H9 (cell line): ENCODE results near the gene APC. TPM values are rescaled to one million over a fixed set of nuclear protein-coding genes. Genes with fewer than 3 reads are reported as not detected.

Experiments used
- DNase-seq: peaks from one replicate; pipeline ENCODE4 v3.0.0-alpha.2; 2017
- H2AFZ ChIP-seq: one replicate; pipeline ENCODE4 v1.6.1; 2013; ENCODE audit warnings: mild to moderate bottlenecking, low read length, control low read depth, moderate library complexity
- H2AK5ac ChIP-seq: 2 replicates; pipeline ENCODE4 v1.6.1; 2013; ENCODE audit warnings: low read length, control low read depth, mixed read lengths; ENCODE audit not compliant: insufficient read length
- H2BK120ac ChIP-seq: one replicate; pipeline ENCODE4 v1.6.1; 2013; ENCODE audit warnings: low read depth, mild to moderate bottlenecking, low read length, control low read depth, inconsistent platforms; ENCODE audit not compliant: poor library complexity, severe bottlenecking
- H2BK12ac ChIP-seq: 2 replicates; pipeline ENCODE4 v1.6.1; 2013; ENCODE audit warnings: low read length, control low read depth, mixed read lengths, low read depth; ENCODE audit not compliant: insufficient read length
- H2BK15ac ChIP-seq: 2 replicates; pipeline ENCODE4 v1.6.1; 2013; ENCODE audit warnings: low read depth, low read length, control low read depth
- H2BK20ac ChIP-seq: one replicate; pipeline ENCODE4 v1.6.1; 2013; ENCODE audit warnings: low read depth, mild to moderate bottlenecking, low read length, control low read depth, inconsistent platforms; ENCODE audit not compliant: poor library complexity, severe bottlenecking
- H2BK5ac ChIP-seq: 2 replicates; pipeline ENCODE4 v1.6.1; 2013; ENCODE audit warnings: low read length, control low read depth, mixed read lengths; ENCODE audit not compliant: insufficient read length
- H3K14ac ChIP-seq: 2 replicates; pipeline ENCODE4 v1.6.1; 2013; ENCODE audit warnings: low read length, control low read depth; ENCODE audit not compliant: insufficient read depth
- H3K18ac ChIP-seq: 2 replicates; pipeline ENCODE4 v1.6.1; 2013; ENCODE audit warnings: low read depth, mild to moderate bottlenecking, mixed read lengths, low read length, control low read depth; ENCODE audit not compliant: insufficient read length
- H3K23ac ChIP-seq: 2 replicates; pipeline ENCODE4 v1.6.1; 2013; ENCODE audit warnings: low read length, control low read depth, mixed read lengths, low read depth; ENCODE audit not compliant: insufficient read length
- H3K23me2 ChIP-seq: 2 replicates; pipeline ENCODE4 v1.6.1; 2013; ENCODE audit warnings: low read depth, mild to moderate bottlenecking, mixed read lengths, low read length, control low read depth; ENCODE audit not compliant: insufficient read length, poor library complexity, severe bottlenecking
- H3K27ac ChIP-seq: 2 replicates; pipeline ENCODE4 v1.5.1; 2013; ENCODE audit warnings: low read length, control low read depth, mixed read lengths, low read depth; ENCODE audit not compliant: insufficient read length
- H3K27me3 ChIP-seq: 2 replicates; pipeline ENCODE4 v1.6.1; 2013; ENCODE audit warnings: low read length, control low read depth, inconsistent platforms; ENCODE audit not compliant: insufficient read depth
- H3K4ac ChIP-seq: 2 replicates; pipeline ENCODE4 v1.6.1; 2013; ENCODE audit warnings: low read depth, mild to moderate bottlenecking, control low read depth, inconsistent platforms, low read length, moderate library complexity
- H3K4me1 ChIP-seq: 2 replicates; pipeline ENCODE4 v1.6.1; 2013; ENCODE audit warnings: low read length, control low read depth, inconsistent platforms; ENCODE audit not compliant: insufficient read depth
- H3K4me2 ChIP-seq: 2 replicates; pipeline ENCODE4 v1.6.1; 2013; ENCODE audit warnings: low read length, control low read depth, mixed read lengths; ENCODE audit not compliant: insufficient read length, insufficient read depth
- H3K56ac ChIP-seq: 2 replicates; pipeline ENCODE4 v1.6.1; 2013; ENCODE audit warnings: low read depth, mild to moderate bottlenecking, mixed read lengths, low read length, control low read depth; ENCODE audit not compliant: insufficient read length
- H3K79me1 ChIP-seq: 2 replicates; pipeline ENCODE4 v1.6.1; 2013; ENCODE audit warnings: low read depth, mild to moderate bottlenecking, moderate library complexity, low read length, control low read depth, inconsistent platforms; ENCODE audit not compliant: insufficient read depth, poor library complexity, severe bottlenecking
- H3K79me2 ChIP-seq: 2 replicates; pipeline ENCODE4 v1.6.1; 2013; ENCODE audit warnings: low read length, control low read depth, inconsistent platforms; ENCODE audit not compliant: insufficient read depth
- H3K9ac ChIP-seq: 2 replicates; pipeline ENCODE4 v1.6.1; 2013; ENCODE audit warnings: low read length, control low read depth, mixed read lengths; ENCODE audit not compliant: insufficient read length; ENCODE audit errors: extremely low read depth
- H3K9me3 ChIP-seq: one replicate; pipeline ENCODE4 v1.6.1; 2013; ENCODE audit warnings: low read depth, low read length, inconsistent platforms; ENCODE audit not compliant: control insufficient read depth
- H3T11ph ChIP-seq: one replicate; pipeline ENCODE4 v1.6.1; 2013; ENCODE audit warnings: mild to moderate bottlenecking, low read length, control low read depth, inconsistent platforms
- H4K20me1 ChIP-seq: one replicate; pipeline ENCODE4 v1.6.1; 2013; ENCODE audit not compliant: control insufficient read depth, insufficient read length, insufficient read depth
- H4K5ac ChIP-seq: 2 replicates; pipeline ENCODE4 v1.6.1; 2013; ENCODE audit warnings: low read depth, mild to moderate bottlenecking, mixed read lengths, low read length, control low read depth; ENCODE audit not compliant: insufficient read length
- H4K8ac ChIP-seq: replicated peaks from 2 replicates; pipeline ENCODE4 v1.6.1; 2013; ENCODE audit warnings: low read length, control low read depth, mixed read lengths, low read depth; ENCODE audit not compliant: insufficient read length
- H4K91ac ChIP-seq: 2 replicates; pipeline ENCODE4 v1.6.1; 2013; ENCODE audit warnings: low read depth, mild to moderate bottlenecking, moderate library complexity, mixed read lengths, low read length, control low read depth; ENCODE audit not compliant: insufficient read length
- H3K27ac Mint-ChIP-seq, 3 experiments: 2 replicates in 2 of 3; 3 replicates in 1 of 3; pipeline ENCODE4 v1.8.0; 2020 to 2021; ENCODE audit warnings: mixed read lengths in 3 of 3, mild to moderate bottlenecking in 1 of 3, moderate library complexity in 1 of 3
- H3K27me3 Mint-ChIP-seq: 2 replicates; pipeline ENCODE4 v1.8.0; 2021; ENCODE audit warnings: low read depth, mild to moderate bottlenecking, moderate library complexity, mixed read lengths
- H3K36me3 Mint-ChIP-seq, 3 experiments: 2 replicates in 2 of 3; 3 replicates in 1 of 3; pipeline ENCODE4 v1.8.0; 2020 to 2021; ENCODE audit warnings: low read depth in 3 of 3, mixed read lengths in 3 of 3; ENCODE audit not compliant: insufficient read depth in 1 of 3
- H3K4me1 Mint-ChIP-seq, 2 experiments: 2 replicates each; pipeline ENCODE4 v1.8.0; 2020; ENCODE audit warnings: mixed read lengths in 2 of 2
- H3K4me3 Mint-ChIP-seq, 2 experiments: 2 replicates in 1 of 2; 3 replicates in 1 of 2; pipeline ENCODE4 v1.8.0; 2020 to 2021; ENCODE audit warnings: mild to moderate bottlenecking in 2 of 2, mixed read lengths in 2 of 2, moderate library complexity in 1 of 2
- H3K9me3 Mint-ChIP-seq, 2 experiments: 2 replicates in 1 of 2; 3 replicates in 1 of 2; pipeline ENCODE4 v1.8.0; 2020; ENCODE audit warnings: mild to moderate bottlenecking in 2 of 2, mixed read lengths in 2 of 2, moderate library complexity in 1 of 2
- CTCF ChIP-seq: fragments of 200-600 bp; sonication (generic); conservative IDR thresholded peaks from 3 replicates; pipeline ENCODE4 v1.8.0; 2021; ENCODE audit warnings: antibody characterized with exemption, mild to moderate bottlenecking
- WGBS: extraction: QIAGEN DNeasy Blood & Tissue Kit; methylation state at CpG from one replicate; pipeline ENCODE4 v1.1.7; 2013; ENCODE audit warnings: missing lambda C conversion rate, low lambda C conversion rate, mixed read lengths; ENCODE audit not compliant: insufficient read length; ENCODE audit errors: extremely low coverage; 5-methylcytosine and 5-hydroxymethylcytosine counted together
- total RNA-seq: library from RNA; stranded (reverse); gene quantifications from 2 replicates; pipeline ENCODE4 v1.2.1, GENCODE V29; 2021

APC gene
- total RNA-seq, 1 experiment from 2014 or later = 29.3 TPM

DNA sequence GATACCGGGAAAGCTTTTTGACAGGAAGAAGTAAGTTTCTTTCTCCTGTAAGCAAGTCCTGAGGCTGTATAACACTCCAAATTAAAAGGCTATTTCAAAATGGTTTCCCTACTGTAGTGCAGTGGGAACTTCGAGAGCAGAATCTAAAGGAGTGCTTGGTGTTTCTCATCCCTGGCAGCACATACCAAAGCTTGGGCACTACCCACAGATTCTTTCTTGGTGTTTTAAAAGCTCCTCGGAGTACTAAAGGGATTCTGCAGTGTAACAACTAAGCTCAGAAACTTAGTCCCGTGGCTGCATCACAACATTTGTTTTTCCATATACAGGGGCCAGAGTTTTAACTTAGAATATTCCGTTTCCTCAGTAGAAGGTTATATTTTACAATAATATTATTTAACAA, 5.6 kb upstream of the APC start:
- no peaks in the 10 kb centered on the region for H3K23me2 ChIP-seq
- Mint-ChIP-seq H3K27me3 (no peaks in the 10 kb centered on the region), H3K9me3 (no peaks in the 10 kb centered on the region), H3K4me1 (peaks cover 2 to 3% of the 10 kb centered on the region in 2 experiments; a peak in 3 of 4 replicates), H3K36me3 (no peaks in the 10 kb centered on the region), H3K4me3 (no peak overlapping the region), H3K27ac (no peak overlapping the region)
- no peak overlapping the region for H3K4ac ChIP-seq
- H4K8ac ChIP-seq = no peak overlapping the region
- H2BK20ac ChIP-seq = no peak overlapping the region
- no peak overlapping the region for H3K14ac ChIP-seq
- no peaks in the 10 kb centered on the region for H3K79me1 ChIP-seq
- H2BK12ac ChIP-seq = no peak overlapping the region
- H2BK120ac ChIP-seq = no peak overlapping the region
- no peak overlapping the region for H3K4me2 ChIP-seq
- no peaks in the 10 kb centered on the region for H3K27me3 ChIP-seq
- no peak overlapping the region for H3K18ac ChIP-seq
- H3K4me1 ChIP-seq = no peaks in the 10 kb centered on the region; the same call in 1 of the 2 replicates
- H2AFZ ChIP-seq = no peak overlapping the region
- no peak overlapping the region for H4K91ac ChIP-seq
- H3K56ac ChIP-seq = no peak overlapping the region
- no peak overlapping the region for H2BK15ac ChIP-seq
- no peak overlapping the region for H3T11ph ChIP-seq
- no peak for TF ChIP-seq CTCF
- H3K9me3 ChIP-seq = no peaks in the 10 kb centered on the region
- DNase-seq = no peak
- no peaks in the 10 kb centered on the region for H4K20me1 ChIP-seq
- H3K9ac ChIP-seq = no peak overlapping the region
- no peak overlapping the region for H2BK5ac ChIP-seq
- no peak overlapping the region for H3K27ac ChIP-seq
- no CpG with 5 or more reads among the region's 5 CpGs for WGBS
- no peak overlapping the region for H2AK5ac ChIP-seq
- peaks cover 3% of the 10 kb centered on the region; the same call in 1 of the 2 replicates for H3K79me2 ChIP-seq
- no peak overlapping the region for H4K5ac ChIP-seq
- no peak overlapping the region for H3K23ac ChIP-seq
